ENCODE results near the gene APH1B.
"Not testable (repeated sequence)": the region's sequence is repeated elsewhere in the genome, so short reads cannot be mapped to it uniquely, and the experiment has no call there.

APH1B gene

DNA sequence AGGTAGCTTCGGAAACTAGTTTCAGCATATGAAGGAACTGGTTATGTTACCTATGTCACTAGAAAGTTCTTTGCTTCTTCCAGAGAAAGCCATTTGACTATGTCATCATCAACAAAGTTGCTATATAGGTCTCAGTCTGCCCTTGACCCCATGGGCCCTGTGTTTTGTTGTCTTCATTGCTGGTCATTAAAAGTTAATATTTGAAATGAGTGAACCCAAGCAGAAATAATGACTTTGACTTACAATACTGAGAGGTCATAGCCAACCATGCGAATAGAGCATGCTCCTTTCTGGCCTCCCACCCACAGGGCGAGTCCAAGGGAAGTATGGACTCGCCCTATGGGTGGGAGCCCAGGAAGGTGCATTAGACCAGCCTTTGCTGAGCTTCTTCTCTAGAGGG is 40.9 kb downstream of the APH1B start:
- no peak for ATAC-seq
- TF ChIP-seq ZNF8 (CRISPR knock-in tag; IDR thresholded peaks at IDR 0.05) (no peak), OSR1 (CRISPR knock-in tag; IDR thresholded peaks at IDR 0.05) (no peak), RARB (CRISPR knock-in tag; IDR thresholded peaks at IDR 0.05) (no peak), PATZ1 (CRISPR knock-in tag; IDR thresholded peaks at IDR 0.05; ENCODE audit: borderline replicate concordance) (no peak), BACH2 (CRISPR knock-in tag; IDR thresholded peaks at IDR 0.05; ENCODE audit: borderline replicate concordance) (no peak), TSHZ2 (CRISPR knock-in tag; IDR thresholded peaks at IDR 0.05) (no peak), CSDC2 (CRISPR knock-in tag; IDR thresholded peaks at IDR 0.05) (no peak), ARNTL (CRISPR knock-in tag; IDR thresholded peaks at IDR 0.05; ENCODE audit: borderline replicate concordance, low read depth) (no peak), CREB5 (CRISPR knock-in tag; IDR thresholded peaks at IDR 0.05; ENCODE audit: low read depth) (no peak), TOX (CRISPR knock-in tag; IDR thresholded peaks at IDR 0.05; ENCODE audit: borderline replicate concordance) (no peak), ESRRG (CRISPR knock-in tag; IDR thresholded peaks at IDR 0.05) (no peak), ISL1 (CRISPR knock-in tag; IDR thresholded peaks at IDR 0.05) (no peak)
- TF ChIP-seq, protein P1, sequence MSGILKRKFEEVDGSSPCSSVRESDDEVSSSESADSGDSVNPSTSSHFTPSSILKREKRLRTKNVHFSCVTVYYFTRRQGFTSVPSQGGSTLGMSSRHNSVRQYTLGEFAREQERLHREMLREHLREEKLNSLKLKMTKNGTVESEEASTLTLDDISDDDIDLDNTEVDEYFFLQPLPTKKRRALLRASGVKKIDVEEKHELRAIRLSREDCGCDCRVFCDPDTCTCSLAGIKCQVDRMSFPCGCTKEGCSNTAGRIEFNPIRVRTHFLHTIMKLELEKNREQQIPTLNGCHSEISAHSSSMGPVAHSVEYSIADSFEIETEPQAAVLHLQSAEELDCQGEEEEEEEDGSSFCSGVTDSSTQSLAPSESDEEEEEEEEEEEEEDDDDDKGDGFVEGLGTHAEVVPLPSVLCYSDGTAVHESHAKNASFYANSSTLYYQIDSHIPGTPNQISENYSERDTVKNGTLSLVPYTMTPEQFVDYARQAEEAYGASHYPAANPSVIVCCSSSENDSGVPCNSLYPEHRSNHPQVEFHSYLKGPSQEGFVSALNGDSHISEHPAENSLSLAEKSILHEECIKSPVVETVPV (CRISPR knock-in tag; IDR thresholded peaks at IDR 0.05): no peak

- TF ChIP-seq ZNF70 (CRISPR knock-in tag; IDR thresholded peaks at IDR 0.05) (no peak), ZNF8 (CRISPR knock-in tag; IDR thresholded peaks at IDR 0.05) (no peak), ZFP30 (CRISPR knock-in tag; IDR thresholded peaks at IDR 0.05) (no peak), ZFP3 (CRISPR knock-in tag; IDR thresholded peaks at IDR 0.05) (no peak), CSDC2 (CRISPR knock-in tag; IDR thresholded peaks at IDR 0.05) (no peak), TOX (CRISPR knock-in tag; IDR thresholded peaks at IDR 0.05; ENCODE audit: borderline replicate concordance) (no peak), ESRRG (CRISPR knock-in tag; IDR thresholded peaks at IDR 0.05) (no peak), BACH2 (CRISPR knock-in tag; IDR thresholded peaks at IDR 0.05; ENCODE audit: borderline replicate concordance) (no peak), CREB5 (CRISPR knock-in tag; IDR thresholded peaks at IDR 0.05; ENCODE audit: low read depth) (no peak), RARB (CRISPR knock-in tag; IDR thresholded peaks at IDR 0.05) (no peak), PATZ1 (CRISPR knock-in tag; IDR thresholded peaks at IDR 0.05; ENCODE audit: borderline replicate concordance) (no peak)
- TF ChIP-seq, protein P1 (CRISPR knock-in tag; IDR thresholded peaks at IDR 0.05): no peak
- ATAC-seq: no peak
Measured at GRCh38 chr15:63319065-63319464, 41.7 kb downstream of the APH1B start.

GRCh38 chr15:63320446-63320845 is 43.0 kb downstream of the APH1B start:
- ATAC-seq: not testable (repeated sequence)

GRCh38 chr15:63320981-63321380 is 43.6 kb downstream of the APH1B start:
- not testable (repeated sequence) for ATAC-seq
